ENCODE measurements around the gene PHACTR3.
"Not testable (repeated sequence)": the region's sequence is repeated elsewhere in the genome, so short reads cannot be mapped to it uniquely, and the experiment has no call there.

Gene PHACTR3

GRCh38 chr20:59618585-59618984 lies 14.2 kb downstream of the PHACTR3 start:
- not testable (repeated sequence) for DNase-seq (ENCODE audit: low read depth in 1 of 2, low spot score in 1 of 2)

DNA sequence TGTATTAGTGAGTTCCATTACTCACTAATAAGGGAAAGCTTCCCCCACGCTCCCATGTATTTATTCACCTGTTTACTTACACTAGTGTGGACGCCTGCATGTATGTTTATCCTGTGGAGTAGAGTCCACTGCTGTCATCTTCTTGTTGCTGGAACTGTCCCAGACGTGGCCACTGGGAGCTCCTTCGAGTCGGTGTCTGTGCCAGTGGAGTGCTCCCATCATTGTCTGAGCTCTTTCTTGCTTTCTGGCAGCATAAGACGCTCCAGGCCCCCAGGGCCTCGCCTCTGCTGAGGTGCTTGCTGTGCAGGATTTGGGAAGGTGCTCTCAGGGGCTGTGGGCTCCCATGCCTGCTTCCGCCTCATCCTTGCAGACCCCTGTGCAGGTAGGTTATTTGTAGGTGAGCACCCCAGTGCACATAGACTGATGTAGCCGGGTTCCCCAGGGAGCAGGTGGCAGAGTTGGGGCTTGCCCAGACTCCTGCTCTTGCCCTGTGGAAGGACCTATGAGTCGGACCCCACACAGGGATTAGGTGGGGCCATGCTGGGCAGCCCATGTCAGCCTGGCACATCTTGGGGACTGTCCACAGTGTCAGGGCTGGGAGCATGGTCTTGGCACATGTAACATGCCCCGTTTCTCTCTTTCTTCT lies 16.6 kb downstream of the PHACTR3 start:
- DNase-seq (ENCODE audit: low read depth in 1 of 2, low spot score in 1 of 2) = no peak

DNA sequence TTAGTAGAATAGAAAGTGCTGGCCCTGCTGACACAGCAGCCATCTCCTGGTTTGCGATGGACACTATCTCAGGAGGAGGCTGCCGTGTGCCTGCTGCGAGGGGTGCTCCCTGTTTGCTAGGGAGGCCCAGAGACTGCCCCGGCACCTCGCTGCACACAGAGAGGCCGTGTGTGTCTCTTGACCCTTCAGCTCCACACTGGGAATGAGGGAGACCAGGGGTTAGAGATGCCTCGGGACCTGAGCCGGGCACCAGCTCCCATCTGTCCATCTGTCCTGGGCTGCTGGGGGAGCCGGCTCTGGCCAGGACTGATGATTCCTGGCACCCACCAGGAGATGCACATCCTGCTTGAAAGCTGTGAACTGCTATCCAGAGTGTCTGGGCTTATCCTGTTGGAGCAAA lies 18.2 kb downstream of the PHACTR3 start:
- DNase-seq (ENCODE audit: low read depth in 1 of 2, low spot score in 1 of 2) = no peak

GRCh38 chr20:59623133-59623532 lies 18.8 kb downstream of the PHACTR3 start:
- no peak for DNase-seq (ENCODE audit: low read depth in 1 of 2, low spot score in 1 of 2)

GRCh38 chr20:59623583-59623982 lies 19.2 kb downstream of the PHACTR3 start:
- no peak for DNase-seq (ENCODE audit: low read depth in 1 of 2, low spot score in 1 of 2)

- no peak for DNase-seq (ENCODE audit: low read depth in 1 of 2, low spot score in 1 of 2)
Measured at GRCh38 chr20:59624401-59624800, 20.1 kb downstream of the PHACTR3 start.

GRCh38 chr20:59625214-59625922 lies 21.0 kb downstream of the PHACTR3 start:
- DNase-seq (ENCODE audit: low read depth in 1 of 2, low spot score in 1 of 2) = no peak

DNA sequence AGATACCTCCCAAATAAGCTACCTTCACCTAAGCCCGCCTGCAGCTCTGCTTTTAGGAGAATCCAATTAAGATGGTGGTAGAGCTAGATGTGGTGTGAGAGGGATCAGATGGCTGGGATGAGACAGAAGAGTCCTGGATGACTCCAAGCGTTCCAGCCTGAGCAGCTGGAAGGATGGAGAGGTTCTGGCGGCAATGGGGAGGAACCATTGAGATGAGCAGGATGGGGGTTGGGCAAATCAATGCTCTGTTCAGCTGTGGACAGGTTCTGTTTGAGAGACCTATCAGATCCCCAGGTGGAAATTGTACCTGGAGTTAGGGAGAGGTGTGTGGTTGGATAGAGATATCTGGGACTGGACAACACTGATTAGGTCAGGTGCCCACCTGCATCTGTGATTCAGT lies 23.0 kb downstream of the PHACTR3 start:
- DNase-seq (ENCODE audit: low read depth in 1 of 2, low spot score in 1 of 2) = no peak

DNA sequence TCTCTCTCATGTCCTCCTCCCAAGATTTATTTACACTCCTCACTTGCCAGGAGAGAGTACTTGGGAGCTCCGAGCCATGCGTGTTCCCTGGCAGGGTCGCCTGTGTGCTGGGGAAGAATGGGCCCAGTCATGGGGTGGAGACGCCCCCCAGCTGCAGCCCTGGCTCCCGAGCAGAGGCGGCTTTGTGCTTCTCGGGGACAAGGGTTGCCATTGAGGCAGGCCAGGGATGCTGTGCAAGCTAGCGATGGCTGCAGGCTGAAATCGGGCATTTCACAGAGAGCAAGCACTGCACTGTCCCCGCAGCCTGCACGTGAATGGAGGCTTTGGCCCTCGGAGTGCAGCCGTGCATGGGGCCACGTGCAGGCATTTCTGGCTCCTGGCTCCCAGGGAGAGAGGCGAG lies 23.8 kb downstream of the PHACTR3 start:
- no peak for DNase-seq (ENCODE audit: low read depth in 1 of 2, low spot score in 1 of 2)

DNA sequence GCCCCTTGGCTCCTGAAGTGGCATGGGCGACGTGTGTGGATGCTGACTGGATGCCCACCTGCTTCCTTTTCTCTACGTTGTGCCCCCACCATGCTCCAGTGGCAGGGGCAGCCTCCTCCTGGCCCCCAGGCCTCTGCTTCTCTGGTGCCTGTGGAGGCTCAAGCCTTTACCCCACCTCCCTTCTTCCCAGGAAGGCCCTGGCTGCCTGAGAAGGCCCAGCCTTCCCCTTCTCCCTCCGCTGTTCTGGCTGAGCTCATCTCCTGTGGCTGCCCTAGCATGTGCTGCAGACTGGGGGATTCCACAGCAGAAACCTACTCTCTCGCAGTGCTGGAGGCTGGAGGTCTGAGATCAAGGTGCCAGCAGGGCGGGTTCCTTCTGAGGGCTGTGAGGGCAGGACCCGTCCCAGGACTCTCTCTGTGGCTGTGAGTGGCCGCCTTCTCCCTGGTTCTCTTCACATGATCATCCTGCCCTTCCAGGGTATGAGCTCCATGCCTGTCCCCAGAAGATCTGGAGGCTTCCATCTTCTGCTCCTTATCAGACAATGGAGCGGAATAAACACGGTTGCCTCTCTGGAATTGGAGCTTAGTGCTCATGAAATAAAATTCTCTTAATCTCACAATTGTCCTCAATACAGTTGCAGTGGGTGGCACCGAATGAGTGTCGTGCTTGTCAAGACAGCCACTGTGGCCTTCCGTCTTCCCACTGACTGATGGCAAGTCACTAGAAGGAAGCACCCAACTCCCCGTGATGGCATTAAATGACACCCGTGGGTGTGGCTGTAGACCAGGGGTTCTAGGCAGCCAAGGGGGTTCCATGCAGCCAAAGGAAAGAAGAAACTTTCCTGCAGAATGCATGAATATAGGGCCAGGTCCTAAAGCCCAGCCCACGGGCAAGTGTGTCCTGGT lies 25.1 kb downstream of the PHACTR3 start:
- DNase-seq (ENCODE audit: low read depth in 1 of 2, low spot score in 1 of 2) = no peak

GRCh38 chr20:59630526-59630925 lies 26.2 kb downstream of the PHACTR3 start:
- no peak for DNase-seq (ENCODE audit: low read depth in 1 of 2, low spot score in 1 of 2)

DNA sequence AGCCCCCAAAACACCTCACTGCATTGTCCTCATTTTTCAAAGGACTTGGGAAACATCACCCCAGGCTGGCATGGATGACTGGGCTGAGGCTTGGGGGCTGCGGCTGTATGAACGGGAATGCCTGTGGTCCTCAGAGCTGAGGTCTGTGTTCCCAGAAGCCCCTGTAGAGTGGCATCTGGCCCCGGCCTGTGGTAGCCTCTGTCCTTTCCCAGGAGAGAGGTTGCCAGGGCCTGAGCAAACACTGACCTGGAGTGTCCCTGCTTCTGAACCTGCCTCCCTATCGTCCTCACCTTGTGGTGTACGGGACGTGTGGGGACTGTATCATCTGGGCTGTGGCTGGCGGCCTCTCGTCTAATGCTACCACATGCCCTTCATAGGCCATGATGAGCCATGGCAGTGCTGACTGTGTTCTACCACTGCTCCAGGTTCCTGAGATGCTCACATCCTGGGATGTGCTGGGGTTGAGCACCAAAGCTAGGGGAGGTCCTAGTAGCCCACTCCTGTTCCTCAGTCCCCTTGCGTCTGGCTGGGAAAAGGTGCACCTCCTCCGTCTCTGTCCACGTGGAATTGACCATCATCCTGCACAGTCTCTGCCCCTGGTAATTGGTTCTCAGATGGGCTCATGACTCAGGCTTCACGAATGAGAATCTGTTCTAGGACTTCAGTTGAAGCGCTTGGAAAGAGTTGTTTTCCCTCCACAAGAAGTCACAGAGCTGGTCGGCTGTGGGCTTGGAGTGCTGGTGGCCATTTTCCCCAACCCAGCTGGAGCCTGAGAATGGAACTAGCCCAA lies 27.6 kb downstream of the PHACTR3 start:
- DNase-seq (ENCODE audit: low read depth in 1 of 2, low spot score in 1 of 2) = no peak

GRCh38 chr20:59632541-59633113 lies 28.3 kb downstream of the PHACTR3 start:
- no peak for DNase-seq (ENCODE audit: low read depth in 1 of 2, low spot score in 1 of 2)

DNA sequence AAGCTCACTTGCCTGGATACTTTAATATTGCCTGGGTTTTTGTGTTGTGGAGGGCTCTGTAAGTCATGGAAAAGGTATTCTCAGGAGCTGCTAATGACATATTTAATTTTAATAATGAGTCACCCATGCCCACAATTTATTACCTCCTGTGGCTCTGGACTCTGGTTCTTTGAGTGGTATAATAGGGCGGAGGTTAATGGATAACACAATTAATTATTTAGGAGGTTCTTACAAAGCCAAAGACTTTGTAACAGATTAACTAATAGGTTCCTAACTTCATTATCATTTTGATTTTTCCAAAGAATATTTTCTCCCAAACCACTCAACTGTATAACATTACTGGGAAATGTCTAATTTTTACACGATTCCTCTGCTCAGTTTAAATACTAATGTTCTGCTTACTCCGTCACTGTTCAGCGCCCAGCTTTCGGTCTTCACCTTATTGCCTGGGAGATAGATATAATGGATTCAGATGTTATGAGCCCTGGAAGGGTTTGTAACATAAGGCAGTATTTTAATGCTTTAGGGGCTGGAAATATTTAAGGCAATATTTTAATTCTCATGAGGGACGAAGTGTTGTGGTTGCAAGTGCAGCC lies 29.4 kb downstream of the PHACTR3 start:
- no peak for DNase-seq (ENCODE audit: low read depth in 1 of 2, low spot score in 1 of 2)

DNA sequence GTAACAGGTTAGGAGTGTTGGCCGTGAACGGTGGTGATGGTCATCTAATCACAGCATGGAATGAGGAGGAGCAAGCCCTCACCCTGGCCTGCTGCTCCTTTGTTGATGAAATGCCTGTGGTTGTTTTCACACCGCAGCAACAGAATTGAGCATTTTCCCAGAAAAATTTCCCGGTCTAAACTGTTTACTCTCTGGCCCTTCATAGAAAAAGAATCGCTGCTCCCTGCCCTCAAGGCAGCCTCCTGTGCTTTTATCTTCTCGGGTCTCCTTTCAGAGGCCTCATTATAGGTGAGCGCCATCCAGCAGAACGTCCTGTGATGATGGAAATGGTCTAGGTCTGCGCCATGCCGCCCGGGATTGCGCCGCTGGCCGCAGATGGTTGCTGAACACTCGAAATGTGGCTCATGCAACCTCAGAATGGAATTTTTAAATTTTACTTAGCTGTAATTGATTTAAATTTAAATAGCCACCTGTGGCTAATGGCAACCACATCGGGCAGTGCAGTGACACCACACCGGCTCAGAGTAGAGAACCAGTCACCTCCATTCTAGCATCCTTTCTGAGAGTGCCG lies 30.2 kb downstream of the PHACTR3 start:
- DNase-seq (ENCODE audit: low read depth in 1 of 2, low spot score in 1 of 2) = no peak

DNA sequence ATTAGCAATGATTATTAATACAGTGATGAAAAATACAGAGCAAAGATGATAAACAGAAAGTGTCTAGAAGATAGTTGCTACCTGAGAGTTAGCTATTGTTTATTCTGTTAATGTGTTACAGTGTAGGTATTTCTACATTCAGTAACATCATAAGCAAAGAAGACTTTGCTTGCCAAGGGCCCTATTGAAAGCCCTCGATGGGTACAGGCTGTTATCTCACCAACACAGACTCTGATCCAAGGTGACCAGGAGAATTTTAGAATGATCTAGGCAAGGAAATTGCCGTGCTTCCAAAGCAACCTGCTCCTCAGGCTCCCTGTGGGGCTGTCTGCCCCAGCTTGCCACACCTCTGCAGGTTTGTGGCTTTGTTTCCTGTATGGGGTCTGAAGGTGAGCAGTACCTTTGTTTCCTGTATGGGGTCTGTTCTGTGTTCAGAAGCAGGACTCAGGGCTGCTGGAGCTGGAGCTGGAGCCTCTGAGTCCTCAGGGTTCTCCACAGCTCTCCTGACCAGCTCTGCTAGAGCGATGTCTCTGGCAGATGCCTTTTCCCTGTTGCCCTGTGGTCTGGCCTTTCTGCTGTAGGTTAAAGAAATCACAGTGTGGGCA lies 32.5 kb downstream of the PHACTR3 start:
- DNase-seq (ENCODE audit: low read depth in 1 of 2, low spot score in 1 of 2) = no peak

- DNase-seq (ENCODE audit: low read depth in 1 of 2, low spot score in 1 of 2) = no peak
Measured at GRCh38 chr20:59640267-59640666, 35.9 kb downstream of the PHACTR3 start.

DNA sequence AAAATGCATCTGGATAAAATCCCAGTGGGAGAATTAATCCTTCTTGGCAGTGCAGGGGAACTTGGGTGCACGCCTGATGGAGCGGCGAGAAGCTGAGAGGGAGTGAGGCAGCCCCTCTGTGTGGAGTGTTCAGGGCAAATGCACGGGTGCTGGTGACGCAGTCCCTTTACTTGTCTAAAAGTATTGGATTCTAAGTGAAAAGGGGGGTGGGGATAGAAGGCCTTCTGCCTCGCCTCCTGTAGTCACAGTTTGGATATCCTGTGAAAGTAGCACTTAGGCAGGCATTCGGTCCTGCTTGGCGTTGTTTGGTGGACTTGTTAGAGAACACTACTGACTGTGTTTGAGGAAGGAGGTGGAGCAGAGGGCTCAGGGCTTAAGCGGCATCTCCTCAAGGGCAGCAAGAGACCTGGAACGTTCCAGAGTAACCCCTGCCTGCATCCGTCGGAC lies 39.3 kb downstream of the PHACTR3 start:
- DNase-seq (ENCODE audit: low read depth in 1 of 2, low spot score in 1 of 2) = no peak

- no peak for DNase-seq (ENCODE audit: low read depth in 1 of 2, low spot score in 1 of 2)
Measured at GRCh38 chr20:59644371-59644939, 40.1 kb downstream of the PHACTR3 start.
